ENCODE data around the gene JUND. TPM values are rescaled to one million over a fixed set of nuclear protein-coding genes. Genes with fewer than 3 reads are reported as not detected.
A peak's percentile ranks its signal among the peaks of the same experiment; 100 is the strongest.

The JUND gene
- total RNA-seq, 1 donor: 85.6 TPM

DNA sequence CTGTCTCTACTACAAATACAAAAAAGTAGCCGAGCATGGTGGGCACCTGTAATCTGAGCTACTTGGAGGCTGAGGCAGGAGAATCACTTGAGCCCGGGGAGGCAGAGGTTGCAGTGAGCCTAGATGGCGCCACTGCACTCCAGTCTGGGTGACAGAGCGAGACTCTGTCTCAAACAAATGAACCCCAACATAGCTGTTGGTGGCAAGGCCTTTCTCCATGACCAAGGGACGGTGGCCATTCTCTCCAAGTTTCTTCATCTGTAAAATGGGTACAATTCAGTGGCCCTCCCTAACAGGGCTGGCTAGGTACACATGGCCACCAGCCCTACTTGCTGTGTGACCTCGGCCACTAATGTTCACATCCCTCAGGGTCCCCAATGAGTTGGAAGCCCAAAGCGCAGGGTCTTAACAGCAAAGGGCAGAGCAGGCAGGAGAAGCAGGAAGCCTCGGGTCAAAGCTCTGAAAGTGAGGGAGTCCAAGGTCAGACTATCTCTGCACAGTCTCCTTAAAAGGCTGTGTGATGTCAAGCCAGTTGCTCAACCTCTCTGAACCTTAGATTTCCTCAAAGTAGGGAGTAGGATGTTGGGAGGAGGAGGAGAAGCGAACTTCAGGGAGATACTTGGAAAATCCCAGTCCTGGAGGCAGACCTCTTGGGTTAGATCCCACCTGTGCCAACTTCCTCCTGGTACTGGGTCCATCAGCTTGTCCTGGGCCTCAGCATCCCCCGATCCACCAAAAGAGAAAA, 2.7 kb downstream of the JUND start:
- peak; percentile 33 for DNase-seq (ENCODE audit: low read depth)
- peak overlapping the region; percentile 96 for H3K4me3 ChIP-seq (ENCODE audit: low read depth, low read length)
- TF ChIP-seq, protein P1, sequence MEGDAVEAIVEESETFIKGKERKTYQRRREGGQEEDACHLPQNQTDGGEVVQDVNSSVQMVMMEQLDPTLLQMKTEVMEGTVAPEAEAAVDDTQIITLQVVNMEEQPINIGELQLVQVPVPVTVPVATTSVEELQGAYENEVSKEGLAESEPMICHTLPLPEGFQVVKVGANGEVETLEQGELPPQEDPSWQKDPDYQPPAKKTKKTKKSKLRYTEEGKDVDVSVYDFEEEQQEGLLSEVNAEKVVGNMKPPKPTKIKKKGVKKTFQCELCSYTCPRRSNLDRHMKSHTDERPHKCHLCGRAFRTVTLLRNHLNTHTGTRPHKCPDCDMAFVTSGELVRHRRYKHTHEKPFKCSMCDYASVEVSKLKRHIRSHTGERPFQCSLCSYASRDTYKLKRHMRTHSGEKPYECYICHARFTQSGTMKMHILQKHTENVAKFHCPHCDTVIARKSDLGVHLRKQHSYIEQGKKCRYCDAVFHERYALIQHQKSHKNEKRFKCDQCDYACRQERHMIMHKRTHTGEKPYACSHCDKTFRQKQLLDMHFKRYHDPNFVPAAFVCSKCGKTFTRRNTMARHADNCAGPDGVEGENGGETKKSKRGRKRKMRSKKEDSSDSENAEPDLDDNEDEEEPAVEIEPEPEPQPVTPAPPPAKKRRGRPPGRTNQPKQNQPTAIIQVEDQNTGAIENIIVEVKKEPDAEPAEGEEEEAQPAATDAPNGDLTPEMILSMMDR (IDR thresholded peaks at IDR 0.05; ENCODE audit: insufficient read depth, low read length): peak; percentile 35

- DNase-seq (ENCODE audit: low read depth): peak; percentile 91
- H3K4me3 ChIP-seq (ENCODE audit: low read depth, low read length): no peak overlapping the region
- TF ChIP-seq, protein P1 (IDR thresholded peaks at IDR 0.05; ENCODE audit: insufficient read depth, low read length): no peak
Measured at GRCh38 chr19:18274781-18275356, 6.6 kb downstream of the JUND start.

- no peak within 1 kb of the TSS for H3K4me3 ChIP-seq (ENCODE audit: low read depth, low read length)
- TF ChIP-seq, protein P1 (IDR thresholded peaks at IDR 0.05; ENCODE audit: insufficient read depth, low read length): no peak
- peak; percentile 43 for DNase-seq (ENCODE audit: low read depth)
Measured at GRCh38 chr19:18274219-18274780, 7.1 kb downstream of the JUND start, which contains the start of gene IQCN. Gene IQCN, minus strand, starts transcription at chr19:18274452. Its CDS starts 4,974 bp downstream, at chr19:18269478.

DNA sequence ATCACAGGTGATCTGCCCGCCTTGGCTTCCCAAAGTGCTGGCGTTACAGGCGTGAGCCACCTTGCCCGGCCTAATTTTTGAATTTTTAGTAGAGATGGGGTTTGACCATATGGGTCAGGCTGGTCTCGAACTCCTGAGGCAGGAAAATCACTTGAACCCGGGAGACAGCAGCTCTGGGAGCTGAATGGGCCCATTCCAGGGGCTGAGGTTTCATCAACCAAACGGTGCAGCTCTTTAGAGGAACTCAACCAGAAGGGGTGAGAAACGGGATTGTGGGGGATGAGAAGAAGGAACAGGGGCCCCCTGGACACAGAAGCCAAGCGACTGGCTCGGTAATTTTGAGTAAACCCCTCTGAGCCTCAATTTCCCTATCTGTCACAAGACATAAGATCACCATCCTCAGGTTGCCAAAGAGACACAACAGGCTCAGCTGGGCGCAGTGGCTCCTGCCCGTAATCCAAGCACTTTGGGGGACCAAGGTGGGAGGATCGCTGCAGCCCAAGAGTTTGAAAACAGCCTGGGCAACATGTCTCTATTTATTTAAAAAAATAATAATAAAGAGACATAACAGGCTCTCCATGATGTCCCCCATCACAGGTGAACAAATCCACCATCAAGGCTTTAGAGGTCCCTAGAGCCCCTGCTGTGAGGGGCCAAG, 7.7 kb downstream of the JUND start:
- no peak for DNase-seq (ENCODE audit: low read depth)
- TF ChIP-seq, protein P1 (IDR thresholded peaks at IDR 0.05; ENCODE audit: insufficient read depth, low read length): no peak
- H3K4me3 ChIP-seq (ENCODE audit: low read depth, low read length): no peak overlapping the region

- no peak overlapping the region for H3K4me3 ChIP-seq (ENCODE audit: low read depth, low read length)
- peak; percentile 56 for DNase-seq (ENCODE audit: low read depth)
- TF ChIP-seq, protein P1 (IDR thresholded peaks at IDR 0.05; ENCODE audit: insufficient read depth, low read length): no peak
Measured at GRCh38 chr19:18271433-18271841, 10.0 kb downstream of the JUND start.

GRCh38 chr19:18270326-18270725, 11.1 kb downstream of the JUND start:
- no peak for DNase-seq (ENCODE audit: low read depth)
- H3K4me3 ChIP-seq (ENCODE audit: low read depth, low read length): no peak overlapping the region
- TF ChIP-seq, protein P1 (IDR thresholded peaks at IDR 0.05; ENCODE audit: insufficient read depth, low read length): no peak

Measured in fibroblast of the aortic adventitia (primary cell).